Stimulated activated CD4-positive, alpha-beta T cell treated with anti-CD3 and anti-CD28 coated beads, Interleukin-2, amount 100 ng/mL, for 48 hours (primary cell): ENCODE results near the gene ATG4D.
"Not testable (repeated sequence)": the region's sequence is repeated elsewhere in the genome, so short reads cannot be mapped to it uniquely, and the experiment has no call there.

Experiments
- DNase-seq, 2 donors: peaks; one replicate each; pipeline ENCODE4 v3.0.0-alpha.2; 2020

Gene ATG4D

DNA sequence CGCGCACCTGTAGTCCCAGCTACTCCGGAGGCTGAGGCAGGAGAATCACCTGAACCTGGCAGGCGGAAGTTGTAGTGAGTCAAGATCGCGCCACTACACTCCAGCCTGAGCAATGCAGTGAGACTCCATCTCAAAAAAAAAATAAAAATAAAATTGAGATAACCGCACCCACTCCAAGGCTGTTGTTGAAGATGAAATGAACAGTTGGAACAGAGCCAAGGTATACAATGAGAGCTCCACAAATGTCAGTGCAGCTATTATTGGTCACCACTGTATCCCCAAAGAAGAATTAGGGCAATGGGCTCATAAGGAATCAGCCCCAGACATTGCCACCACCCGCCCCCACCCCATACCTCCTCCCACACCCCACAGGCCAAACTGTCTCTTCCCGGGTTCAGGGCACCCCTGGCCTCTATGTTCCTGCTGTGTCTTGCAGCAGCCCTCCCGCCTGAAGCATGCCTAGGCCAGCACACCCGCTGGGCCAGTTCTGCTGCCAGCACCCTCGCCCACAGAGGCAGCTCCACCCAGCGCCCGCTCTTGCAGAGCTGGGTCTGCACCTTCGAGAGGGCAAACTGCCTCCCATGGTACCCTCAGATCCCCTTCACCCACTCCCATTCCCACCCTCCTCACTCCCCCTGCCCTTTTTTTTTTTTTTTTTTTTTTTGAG is 22.9 kb upstream of the ATG4D start:
- DNase-seq, result no peak

DNA sequence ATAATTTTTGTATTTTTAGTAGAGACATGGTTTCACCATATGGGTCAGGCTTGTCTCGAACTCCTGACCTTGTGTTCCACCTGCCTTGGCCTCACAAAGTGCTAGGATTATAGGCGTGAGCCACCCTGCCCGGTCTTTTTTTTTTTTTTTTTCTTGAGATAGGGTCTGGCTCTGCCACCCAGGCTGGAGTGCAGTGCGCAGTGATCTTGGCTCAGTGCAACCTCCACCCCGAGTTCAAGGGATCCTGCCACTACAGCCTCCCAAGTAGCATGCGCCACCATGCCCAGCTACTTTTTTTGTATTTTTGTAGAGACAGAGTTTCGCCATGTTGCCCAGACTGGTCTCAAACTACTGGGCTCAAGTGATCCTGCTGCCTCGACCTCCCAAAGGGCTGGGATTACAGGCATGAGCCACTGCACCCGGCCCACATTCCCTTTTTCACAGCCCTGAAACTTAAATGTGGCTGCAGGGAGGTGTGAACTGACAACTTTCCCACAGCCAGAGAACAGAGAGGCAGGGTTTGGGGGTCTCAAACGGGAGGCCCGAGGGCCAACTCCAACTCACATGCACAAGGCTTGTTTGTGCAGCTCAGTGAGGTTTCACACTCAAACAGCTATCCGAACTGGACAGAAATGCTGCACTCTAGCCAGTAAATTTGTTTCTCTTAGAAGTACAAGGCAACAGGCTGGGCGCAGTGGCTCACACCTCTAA is 22.1 kb upstream of the ATG4D start:
- DNase-seq, result no peak

DNA sequence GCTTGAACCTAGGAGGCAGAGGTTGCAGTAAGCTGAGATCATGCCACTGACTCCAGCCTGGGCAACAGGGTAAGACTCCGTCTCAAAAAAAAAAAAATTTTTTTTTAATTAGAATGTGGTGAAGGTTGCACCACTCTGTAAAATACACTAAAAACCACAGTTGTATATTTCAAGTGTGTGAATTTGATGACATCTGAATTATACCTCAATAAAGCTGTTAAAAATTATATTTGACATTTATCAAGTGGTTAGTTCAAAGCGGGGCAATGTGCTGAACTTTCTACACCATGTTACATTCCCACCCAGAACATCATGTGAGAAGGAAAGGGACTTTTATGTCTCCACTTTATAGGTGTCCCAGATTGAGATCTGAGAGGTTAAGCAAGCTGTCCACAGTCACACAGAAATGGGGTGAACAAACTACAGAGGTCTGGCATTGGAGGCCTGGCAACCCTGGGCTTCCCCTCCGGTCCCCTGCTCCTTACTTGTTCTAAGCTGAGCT is 20.5 kb upstream of the ATG4D start:
- DNase-seq, result no peak

DNA sequence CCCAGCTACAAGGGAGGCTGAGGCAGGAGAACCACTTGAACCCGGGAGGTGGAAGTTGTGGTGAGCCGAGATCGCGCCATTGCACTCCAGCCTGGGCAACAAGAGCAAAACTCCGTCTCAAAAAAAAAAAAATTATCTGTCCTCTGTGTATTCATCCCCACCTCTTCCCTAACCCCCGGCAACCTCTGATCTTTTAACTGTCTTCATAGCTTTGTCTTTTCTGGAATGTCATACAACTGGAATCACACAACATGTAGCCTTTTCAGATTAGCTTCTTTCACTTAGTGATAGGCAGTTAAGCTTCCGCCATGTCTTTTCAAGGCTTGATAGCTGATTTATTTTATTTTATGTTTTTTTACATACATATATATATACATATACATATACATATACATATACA is 18.1 kb upstream of the ATG4D start:
- DNase-seq, result no peak

DNA sequence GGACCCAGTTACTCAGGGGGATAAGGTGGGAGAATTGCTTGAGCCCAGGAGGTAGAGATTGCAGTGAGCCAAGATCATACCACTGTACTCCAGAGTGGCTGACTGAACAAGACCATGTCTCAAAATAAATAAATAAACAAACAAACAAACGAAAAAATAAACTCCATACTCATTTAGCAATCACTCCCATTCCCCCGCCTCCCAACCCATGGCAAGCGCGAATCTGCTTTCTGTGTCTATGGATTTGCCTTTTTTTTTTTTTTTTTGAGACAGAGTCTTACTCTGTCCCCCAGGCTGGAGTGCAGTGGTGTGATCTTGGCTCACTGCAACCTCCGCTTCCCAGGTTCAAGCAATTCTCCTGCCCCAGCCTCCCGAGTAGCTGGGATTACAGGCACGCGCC is 16.8 kb upstream of the ATG4D start:
- not testable (repeated sequence) for DNase-seq

DNA sequence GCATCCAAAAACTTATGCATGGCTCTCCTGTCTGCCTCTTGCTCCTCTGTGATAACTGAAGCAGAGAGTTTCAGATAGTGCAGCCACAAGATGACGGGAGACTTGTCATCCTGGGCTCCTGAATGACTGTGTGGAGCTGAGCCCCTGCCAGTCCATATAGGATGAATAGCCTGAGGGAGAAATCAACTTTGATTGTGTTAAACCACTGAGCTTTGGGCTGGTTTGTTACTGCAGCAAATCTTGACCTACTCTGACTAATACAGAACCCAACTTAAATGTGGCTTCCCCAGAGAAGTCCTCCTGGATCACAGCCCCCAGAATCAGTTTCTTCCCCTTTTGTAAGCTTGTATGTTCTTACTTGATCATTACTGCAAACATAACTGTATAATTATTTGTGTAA is 11.2 kb upstream of the ATG4D start:
- DNase-seq, result no peak

DNA sequence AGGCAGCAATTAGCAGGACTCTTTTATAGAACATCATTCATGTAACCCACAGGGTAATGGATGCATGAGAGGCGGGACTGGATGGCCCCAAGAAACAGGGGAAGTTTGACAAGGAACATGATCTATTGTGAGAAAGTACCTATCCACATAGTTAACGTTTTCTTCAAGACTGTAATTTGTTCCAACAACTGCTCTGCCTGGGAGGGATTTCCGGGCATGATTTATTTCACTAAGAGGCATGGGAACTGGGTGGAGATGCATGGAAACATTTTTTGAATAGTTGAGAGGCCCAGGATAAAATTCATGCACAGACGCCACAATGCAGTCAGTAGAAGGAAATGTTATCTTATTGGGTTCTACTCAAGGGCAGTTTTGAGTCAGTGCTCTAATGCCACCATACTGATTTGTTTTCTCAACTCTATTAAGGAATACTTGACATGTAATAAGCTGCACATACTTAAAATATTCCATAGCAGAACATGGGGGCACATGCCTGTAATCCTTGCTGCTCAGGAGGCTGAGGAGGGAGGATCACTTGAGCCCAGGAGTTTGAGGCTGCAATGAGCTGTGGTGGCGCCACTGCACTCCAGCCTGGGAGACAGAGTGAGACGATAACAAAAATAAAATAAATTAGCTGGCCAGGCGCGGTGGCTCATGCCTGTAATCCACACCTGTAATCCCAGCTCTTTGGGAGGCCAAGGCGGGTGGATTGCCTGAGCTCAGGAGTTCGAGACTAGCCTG is 9.9 kb upstream of the ATG4D start:
- DNase-seq, result no peak

DNA sequence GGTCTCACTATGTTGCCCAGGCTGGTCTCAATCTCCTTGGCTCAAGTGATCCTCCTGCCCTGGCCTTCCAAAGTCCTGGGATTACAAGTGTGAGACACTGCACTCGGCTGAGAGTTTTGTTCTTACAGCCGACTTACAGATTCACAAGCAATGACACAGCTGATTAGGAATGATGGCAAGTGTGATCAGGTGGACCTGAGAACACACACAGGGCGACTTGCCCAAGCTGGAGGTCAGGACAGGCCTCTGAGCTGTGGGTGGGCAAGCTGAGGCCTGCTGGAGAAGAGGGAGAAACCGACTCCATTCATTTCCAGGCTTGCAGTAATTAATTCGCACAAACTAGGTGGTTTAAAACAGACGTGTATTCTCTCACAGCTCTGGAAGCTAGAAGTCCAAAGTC is 8.1 kb upstream of the ATG4D start:
- no peak for DNase-seq

DNA sequence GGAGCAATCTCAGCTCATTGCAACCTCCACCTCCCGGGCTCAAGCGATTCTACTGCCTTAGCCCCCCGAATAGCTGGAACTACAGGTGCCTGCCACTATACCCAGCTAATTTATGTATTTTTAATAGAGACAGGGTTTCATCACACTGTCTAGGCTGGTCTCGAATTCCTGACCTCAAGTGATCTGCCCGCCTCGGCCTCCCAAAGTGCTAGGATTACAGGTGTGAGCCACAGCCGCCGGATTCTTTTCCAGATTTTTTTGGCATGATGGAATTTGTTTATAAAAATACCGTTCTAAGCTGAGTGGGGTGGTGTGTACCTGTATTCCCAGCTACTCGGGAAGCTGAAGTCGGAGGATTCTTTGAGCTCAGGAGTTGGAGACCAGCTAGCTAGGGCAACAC is 6.0 kb upstream of the ATG4D start:
- DNase-seq, result no peak

DNA sequence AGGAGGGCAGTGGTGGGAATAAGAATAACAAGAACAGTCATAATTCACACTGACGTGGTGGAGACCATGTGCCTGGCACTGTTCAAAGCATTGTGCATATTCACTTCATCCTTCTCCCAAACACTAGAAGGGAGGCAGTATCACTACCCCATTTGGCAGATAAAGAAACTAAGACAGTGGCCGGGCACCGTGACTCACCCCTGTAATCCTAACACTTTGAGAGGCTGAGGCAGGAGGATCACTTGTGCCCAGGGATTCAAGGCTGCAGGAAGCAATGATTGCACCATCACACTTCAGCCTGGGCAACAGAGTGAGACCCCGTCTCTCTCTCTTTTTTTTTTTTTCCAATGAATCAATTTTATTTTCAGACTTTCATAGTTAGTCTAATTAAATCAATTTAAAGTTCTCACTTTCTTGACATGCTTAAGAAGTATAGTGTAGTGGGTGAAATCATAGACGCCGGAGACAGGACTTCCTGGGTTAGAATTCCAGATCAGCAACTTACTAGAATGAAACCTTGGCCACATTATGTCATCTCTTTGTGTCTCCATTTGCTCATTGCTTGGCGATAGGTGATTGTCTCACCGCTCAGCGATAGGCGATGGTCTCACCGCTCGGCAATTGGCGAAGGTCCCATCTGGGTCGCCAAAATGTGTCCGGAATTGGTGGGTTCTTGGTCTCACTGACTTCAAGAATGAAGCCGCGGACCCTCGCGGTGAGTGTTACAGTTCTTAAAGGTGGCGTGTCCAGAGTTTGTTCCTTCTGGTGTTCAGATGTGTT is 5.3 kb upstream of the ATG4D start:
- DNase-seq, result no peak

DNA sequence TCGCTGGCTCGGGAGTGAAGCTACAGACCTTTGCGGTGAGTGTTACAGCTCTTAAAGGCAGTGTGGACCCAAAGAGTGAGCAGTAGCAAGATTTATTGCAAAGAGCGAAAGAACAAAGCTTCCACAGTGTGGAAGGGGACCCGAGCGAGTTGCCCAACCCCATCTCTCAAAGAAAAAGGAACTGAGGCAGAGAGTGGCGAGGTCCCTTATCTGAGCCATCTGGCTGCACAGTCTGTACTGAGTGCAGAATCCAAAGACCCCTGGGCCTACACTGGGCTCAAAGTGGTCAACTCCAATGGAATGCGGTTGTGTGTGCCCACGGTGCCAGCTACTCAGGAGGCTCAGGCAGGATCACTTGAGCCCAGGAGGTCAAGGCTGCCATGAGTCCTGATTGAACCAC is 4.7 kb upstream of the ATG4D start:
- not testable (repeated sequence) for DNase-seq

DNA sequence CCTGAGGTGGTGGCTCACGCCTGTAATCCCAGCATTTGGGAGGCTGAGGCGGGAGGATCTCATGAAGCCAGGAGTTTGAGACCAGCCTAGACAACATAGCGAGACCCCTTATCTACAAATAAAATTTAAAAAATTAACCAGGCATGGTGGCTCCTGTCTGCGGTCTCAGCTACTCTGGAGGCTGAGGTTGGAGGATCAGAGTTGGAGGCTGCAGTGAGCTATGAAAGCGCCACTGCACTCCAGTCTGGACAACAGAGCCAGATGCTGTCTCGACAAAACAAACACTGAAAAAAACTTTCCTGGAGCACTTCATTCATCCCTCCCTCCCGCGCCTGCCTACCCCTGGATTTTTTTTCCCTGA is 665 bp upstream of the ATG4D start:
- no peak for DNase-seq

DNA sequence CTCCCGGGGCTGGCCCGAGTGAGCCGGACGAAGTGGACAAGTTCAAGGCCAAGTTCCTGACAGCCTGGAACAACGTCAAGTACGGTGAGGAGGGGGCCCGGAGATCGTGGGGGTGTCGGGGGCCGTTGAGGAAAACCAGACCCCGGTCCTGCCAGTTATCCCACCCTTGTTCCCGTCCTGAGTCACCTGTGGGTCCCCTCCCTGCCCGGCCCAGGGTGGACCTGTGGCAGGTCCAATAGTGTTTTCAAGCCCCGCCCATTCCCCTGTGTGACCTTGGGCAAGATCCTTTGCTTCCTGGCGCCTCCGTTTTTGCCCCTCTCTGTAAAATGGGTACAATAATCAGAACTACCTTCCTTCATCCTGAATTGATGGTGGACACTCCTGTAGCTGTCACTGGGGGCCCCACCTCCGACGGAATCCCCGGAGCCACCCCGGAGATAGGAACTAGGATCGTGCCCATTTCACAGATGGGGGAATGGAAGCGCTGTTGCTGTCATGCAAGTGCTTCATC is 593 bp downstream of the ATG4D start:
- DNase-seq, result no peak

DNA sequence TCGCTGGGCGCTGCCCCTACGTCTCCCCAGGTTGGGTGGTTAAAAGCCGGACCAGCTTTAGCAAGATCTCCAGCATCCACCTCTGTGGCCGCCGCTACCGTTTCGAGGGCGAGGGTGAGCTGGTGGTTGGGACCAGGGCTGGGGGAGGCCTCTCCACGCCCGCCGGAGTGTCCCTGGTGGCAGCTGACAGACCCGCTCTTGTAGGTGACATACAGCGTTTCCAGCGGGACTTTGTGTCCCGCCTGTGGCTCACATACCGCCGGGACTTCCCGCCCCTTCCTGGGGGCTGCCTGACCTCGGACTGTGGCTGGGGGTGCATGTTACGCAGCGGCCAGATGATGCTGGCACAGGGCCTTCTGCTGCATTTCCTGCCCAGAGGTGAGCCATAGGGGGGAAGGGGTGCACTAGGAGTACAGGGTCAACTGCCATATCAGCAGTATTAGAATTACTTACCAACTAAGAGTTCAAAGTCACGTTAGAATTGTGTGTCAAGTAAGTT is 1.1 kb downstream of the ATG4D start:
- no peak for DNase-seq

DNA sequence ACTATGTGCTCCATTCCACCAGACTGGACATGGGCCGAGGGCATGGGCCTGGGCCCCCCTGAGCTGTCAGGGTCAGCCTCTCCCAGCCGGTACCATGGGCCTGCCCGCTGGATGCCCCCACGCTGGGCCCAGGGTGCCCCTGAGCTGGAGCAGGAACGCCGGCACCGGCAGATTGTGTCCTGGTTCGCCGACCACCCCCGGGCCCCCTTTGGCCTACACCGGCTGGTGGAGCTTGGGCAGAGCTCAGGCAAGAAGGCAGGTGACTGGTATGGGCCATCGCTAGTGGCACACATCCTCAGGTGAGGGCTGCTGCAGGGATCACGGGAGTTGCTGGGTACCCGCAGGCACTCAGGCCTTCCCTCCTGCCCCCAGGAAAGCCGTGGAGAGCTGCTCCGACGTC is 3.1 kb downstream of the ATG4D start:
- no peak for DNase-seq

DNA sequence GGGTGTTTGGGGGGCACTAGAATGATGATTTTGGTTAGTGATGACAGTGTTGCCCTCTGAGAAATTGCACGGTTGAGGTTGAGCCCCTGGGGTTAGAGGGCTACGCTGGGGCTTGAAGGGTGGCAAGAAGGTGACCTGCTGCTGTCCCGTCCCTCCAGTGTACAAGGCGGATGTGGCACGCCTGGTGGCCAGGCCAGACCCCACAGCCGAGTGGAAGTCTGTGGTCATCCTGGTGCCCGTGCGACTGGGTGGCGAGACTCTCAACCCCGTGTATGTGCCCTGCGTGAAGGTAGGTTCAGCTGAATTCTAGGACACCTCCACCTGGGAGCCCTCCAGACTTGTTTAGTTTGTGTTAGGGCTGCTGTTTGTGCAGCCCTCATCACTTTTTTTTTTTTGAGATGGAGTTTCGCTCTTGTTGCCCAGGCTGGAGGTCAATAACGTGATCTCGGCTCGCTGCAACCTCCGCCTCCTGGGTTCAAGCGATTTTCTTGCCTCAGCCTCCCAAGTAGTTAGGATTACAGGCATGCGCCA is 5.1 kb downstream of the ATG4D start:
- DNase-seq, result no peak

DNA sequence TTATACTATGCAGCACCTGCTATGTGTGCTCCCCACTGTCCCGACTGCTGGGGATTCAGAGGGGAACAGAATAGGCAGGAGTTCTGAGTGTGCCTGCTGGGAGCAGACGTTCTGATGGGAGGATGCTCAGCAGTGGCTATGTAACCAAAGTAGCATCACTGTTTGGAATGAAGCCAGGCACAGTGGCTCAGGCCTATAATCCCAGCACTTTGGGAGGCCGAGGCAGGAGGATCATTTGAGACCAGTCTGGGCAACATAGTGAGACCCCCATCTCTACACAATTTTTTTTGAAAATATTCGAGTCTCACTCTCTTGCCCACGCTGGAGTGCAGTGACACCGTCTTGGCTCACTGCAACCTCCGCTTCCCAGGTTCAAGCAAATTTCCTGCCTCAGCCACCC is 6.0 kb downstream of the ATG4D start:
- no peak for DNase-seq

DNA sequence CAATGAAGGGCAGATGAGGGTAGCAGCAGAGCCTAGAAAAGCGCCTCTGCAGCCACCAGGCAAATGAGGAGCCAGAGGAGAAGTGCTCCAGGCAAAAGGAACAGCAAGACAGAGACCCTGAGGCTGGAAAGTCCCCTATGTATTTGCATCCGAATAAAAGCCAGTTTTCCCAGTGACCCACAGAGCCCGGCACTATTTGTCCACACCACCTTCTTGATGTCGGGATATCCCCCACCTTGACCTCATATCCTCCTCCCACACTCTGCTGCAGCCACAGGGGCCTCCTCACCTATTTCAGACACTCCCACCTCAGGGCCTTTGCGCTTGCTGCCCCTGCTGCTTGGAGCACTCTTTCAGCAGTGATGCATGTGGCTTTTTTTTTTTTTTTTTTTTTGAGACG is 6.6 kb downstream of the ATG4D start:
- DNase-seq, result no peak

DNA sequence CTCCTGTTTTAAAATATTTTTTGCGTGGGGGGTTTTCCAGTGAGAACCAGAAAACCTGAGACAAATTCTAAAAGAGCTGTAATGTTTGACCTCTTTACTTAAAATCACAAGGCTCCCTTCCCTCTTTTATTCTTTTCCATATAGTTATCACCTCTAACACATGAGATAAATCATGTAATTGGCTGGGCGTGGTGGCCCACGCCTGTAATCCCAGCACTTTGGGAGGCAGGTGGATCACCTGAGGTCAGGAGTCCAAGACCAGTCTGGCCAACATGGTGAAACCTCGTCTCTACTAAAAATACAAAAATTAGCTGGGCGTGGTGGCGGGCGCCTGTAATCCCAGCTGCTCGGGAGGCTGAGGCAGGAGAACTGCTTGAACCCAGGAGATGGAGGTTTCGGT is 7.3 kb downstream of the ATG4D start:
- not testable (repeated sequence) for DNase-seq

DNA sequence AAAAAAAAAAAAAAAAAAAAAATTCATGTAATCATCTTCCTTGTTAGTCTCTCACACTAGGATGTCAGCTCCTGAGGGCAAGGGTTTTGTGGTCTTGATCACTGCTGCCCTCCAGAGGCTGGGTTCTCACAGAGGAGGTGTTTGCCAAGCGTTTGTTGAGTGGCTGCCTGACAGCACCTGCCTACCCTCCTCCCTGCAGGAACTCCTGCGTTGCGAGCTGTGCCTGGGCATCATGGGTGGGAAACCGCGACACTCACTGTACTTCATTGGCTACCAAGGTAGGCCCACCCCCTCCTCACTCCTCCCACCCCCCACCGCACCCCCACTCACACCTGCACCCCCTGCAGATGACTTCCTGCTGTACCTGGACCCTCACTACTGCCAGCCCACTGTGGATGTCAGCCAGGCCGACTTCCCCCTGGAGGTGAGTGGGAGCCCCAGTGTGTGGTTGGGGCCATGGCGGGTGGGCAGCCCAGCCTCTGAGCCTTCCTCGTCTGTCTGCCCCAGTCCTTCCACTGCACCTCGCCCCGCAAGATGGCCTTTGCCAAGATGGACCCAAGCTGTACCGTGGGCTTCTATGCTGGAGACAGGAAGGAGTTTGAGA is 8.1 kb downstream of the ATG4D start:
- no peak for DNase-seq

DNA sequence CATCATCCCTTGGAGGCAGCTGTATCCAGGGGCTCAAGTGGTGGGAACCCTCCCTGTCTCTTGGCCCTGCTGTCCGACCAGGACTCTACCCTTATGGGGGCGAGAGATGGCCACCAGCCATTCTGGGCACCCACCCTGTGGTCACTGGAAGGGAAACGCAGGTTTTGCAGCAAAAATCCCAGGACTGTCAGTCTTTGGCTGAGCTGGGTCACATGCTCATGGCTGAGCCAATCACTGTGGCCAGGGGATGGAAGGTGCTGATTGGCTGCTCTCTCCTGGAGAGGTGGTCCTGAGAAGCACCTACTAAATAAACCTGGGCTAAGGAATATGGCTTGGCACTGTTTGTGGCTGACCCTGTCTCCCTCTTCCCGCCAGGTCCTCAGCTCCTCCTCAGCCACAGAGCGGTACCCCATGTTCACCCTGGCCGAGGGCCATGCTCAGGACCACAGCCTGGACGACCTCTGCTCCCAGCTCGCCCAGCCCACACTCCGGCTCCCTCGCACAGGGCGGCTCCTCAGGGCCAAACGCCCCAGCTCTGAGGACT is 8.9 kb downstream of the ATG4D start:
- DNase-seq, result no peak
